Stimulated activated CD4-positive, alpha-beta T cell treated with anti-CD3 and anti-CD28 coated beads, TNF-alpha, amount 100 ng/mL, for 24 hours (primary cell): ENCODE results near the gene ZMYM3.
A peak's percentile ranks its signal among the peaks of the same experiment; 100 is the strongest.
"Not testable (repeated sequence)": the region's sequence is repeated elsewhere in the genome, so short reads cannot be mapped to it uniquely, and the experiment has no call there.

Experiments used
- DNase-seq, 3 experiments: peaks; one replicate each; pipeline ENCODE4 v3.0.0-alpha.2; 2020; ENCODE audit warnings: low read depth in 3 of 3

Gene ZMYM3

GRCh38 chrX:71254092-71254963, at the start of gene ZMYM3:
Gene ZMYM3, minus strand, starts transcription at chrX:71254140. Its CDS starts 885 bp downstream, at chrX:71253255.
- DNase-seq, result peak; percentile 43 to 72 (median 57)

DNA sequence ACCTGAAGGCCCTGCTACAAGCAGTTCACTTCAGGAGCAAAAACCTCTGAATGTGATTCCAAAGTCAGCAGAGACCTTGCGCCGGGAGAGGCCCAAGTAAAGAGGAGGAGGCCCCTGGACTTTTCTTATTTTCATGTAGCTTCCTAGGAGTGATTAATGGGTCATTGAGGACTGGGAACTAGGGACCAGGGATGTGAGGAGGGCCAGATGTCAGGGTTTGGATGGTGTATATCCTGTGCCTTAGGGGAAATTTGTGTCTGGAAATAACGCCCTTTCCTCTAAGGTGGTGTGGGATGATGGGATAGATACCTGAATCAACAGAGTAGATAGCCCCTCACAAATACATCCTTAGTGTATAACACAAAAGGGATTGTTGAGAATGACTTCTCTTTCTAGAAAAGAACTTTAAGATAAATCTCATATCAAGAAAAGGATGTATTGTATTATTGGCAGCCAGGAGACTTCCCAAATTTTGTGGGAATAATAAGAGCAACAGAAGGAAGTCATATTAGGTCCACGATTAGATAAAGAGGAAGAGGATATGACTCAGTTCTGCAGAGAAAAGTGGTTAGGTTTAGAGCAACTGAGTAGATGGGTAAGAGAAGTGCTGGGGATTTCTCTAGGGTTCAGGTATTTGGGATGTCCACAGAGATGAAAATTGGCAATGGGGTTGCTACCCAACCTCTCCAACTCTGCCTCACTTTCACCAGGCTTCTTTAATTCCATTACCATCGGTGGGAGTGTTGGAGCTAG, 48.7 kb upstream of the ZMYM3 start:
- DNase-seq, result no peak

DNA sequence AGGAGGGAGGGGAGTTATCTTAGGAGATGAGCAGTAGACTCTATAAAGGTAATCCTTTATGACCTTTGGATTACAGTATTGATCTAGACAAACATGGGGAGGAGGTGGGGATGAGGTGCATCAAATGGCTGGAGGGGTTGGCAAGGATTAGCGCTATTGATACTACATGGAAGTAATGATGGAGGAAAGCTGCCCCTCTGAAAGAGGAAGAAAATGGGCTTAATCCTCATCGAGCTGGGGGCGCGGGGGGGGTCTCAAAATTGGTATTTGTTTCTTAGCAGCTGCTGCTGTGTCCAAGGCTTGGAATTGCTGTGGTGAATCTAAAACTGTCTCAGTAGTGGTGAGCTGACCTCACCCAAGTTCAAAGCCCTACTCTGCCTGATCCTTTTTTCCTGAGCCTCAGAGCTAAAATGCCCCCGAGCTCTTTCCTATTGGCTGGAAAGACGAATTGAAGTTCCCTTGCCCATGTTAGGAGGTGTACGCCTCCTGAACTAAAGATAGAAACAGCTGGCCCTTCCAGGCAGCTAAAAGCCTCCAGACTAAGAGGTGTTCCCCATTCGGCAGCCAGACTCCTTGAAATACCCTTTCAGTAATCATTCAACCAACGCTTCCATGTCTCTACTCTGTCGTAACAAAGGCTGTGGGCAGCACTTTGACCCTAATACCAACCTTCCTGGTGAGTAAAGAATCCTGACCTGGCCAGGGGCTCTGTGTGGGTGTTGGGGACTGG, 47.4 kb upstream of the ZMYM3 start, which contains the start of gene ITGB1BP2:
Gene ITGB1BP2 (plus strand): TSS at position 556 of the 730 bp plus-strand sequence. CDS start 57 bp downstream, at position 613.
- no peak for DNase-seq

- DNase-seq, result not testable (repeated sequence)
These were observed 46.6 kb upstream of the ZMYM3 start for GRCh38 chrX:71300495-71300894.

DNA sequence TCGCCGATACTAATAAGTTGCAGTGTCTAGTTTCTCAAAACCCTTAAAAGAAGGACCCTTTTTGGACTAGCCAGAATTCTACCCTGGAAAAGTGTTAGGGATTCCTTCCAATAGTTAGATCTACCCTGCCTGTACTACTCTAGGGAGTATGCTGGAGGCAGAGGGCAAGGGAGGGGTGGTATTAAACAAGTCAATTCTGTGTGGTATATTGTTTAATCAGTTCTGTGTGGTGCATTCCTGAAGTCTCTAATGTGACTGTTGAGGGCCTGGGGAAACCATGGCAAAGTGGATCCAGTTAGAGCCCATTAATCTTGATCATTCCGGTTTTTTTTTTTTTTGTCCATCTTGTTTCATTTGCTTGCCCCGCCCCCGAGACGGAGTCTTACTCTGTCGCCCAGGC, 46.1 kb upstream of the ZMYM3 start:
- not testable (repeated sequence) for DNase-seq

GRCh38 chrX:71298119-71298518, 44.2 kb upstream of the ZMYM3 start:
- no peak for DNase-seq

- no peak for DNase-seq
These were observed 42.9 kb upstream of the ZMYM3 start for GRCh38 chrX:71296806-71297205.

- no peak for DNase-seq
These were observed 38.9 kb upstream of the ZMYM3 start for GRCh38 chrX:71292669-71293365.

DNA sequence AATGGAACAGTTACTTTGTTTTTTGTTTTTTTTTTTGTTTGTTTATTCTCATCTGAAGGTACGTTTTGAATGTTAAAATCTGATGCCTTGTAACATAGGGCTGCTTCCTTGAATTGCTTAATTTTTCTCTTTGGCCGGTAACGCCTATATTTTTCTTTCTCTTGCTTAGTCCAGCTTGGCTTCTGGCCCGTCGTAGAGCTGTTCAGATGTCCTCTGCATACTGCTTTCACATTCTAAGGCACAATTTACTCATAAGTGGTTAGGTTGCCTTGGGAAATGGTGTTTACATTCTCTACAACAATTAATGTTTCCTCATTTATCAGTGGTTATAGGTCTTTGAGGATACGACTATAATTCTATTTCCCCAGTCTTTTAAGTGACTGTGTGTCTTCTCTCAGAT, 37.4 kb upstream of the ZMYM3 start:
- DNase-seq, result no peak

- no peak for DNase-seq
These were observed 32.0 kb upstream of the ZMYM3 start for GRCh38 chrX:71285929-71286328.

GRCh38 chrX:71283403-71284143, 29.6 kb upstream of the ZMYM3 start, which contains the start of gene NONO:
Gene NONO, plus strand, starts transcription at chrX:71283635. Its CDS starts 7,003 bp downstream, at chrX:71290638.
- peak; percentile 62 to 84 (median 75) for DNase-seq

- DNase-seq, result peak in 2 of 3 experiments; percentile 4 to 60
These were observed 28.8 kb upstream of the ZMYM3 start for GRCh38 chrX:71282514-71283402.

GRCh38 chrX:71281300-71281699, 27.4 kb upstream of the ZMYM3 start:
- not testable (repeated sequence) for DNase-seq

DNA sequence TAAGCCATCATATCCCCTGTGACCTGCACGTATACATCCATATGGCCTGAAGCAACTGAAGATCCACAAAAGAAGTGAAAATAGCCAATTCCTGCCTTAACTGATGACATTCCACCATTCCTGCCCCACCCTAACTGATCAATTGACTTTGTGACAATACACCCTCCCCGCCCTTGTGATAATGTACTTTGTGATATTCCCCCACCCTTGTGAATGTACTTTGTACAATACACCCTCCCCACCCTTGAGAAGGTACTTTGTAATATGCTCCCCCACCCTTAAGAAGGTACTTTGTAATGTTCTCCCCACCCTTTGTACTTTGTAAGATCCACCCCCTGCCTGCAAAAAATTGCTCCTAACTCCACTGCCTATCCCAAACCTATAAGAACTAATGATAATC, 18.4 kb upstream of the ZMYM3 start:
- not testable (repeated sequence) for DNase-seq

DNA sequence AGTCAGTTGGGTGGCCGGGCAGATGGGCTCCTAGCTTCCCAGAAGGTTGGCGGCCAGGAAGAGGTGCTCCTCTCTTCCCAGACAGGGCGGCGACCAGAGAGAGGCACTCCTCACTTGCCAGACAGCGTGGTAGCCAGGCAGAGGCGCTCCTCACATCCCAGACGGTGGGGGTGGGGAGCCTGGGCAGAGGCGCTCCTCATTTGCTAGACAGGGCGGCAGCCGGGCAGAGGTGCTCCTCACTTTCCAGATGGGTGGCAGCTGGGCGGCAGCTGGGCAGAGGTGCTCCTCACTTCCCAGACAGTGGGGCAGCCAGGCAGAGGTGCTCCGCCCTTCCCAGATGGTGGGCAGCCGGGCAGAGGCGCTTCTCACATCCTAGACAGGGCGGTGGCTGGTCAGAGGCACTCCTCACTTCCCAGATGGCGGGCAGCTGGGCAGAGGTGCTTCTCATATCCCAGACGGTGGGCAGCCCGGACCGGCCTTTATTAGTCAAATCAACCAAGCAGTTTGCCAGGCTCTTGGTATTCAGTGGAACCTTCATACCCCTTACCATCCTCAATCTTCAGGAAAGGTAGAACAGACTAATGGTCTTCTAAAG, 16.0 kb upstream of the ZMYM3 start:
- no peak for DNase-seq

- DNase-seq, result not testable (repeated sequence)
These were observed 14.7 kb upstream of the ZMYM3 start for GRCh38 chrX:71268624-71269023.

GRCh38 chrX:71256856-71257255, 2.9 kb upstream of the ZMYM3 start:
- DNase-seq, result no peak

DNA sequence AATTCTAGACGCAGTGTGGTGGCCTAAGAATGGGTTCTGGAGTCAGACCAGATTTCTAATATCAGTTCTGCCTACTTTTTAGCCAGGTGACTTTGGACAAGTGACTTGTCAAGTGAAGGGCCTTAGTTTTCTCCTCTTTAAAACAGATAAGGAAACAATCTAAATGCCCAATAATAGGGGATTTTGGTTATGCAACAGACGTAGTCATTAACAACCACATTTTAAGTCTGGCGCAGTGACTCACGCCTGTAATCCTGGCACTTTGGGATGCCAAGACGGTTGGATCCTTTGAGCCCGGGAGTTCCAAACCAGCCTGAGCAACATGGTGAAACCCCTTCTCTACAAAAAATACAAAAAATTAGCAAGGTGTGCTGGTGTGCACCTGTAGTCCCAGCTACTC, 2.1 kb upstream of the ZMYM3 start:
- DNase-seq, result no peak
